Measurements from ENCODE around the gene SOCS6. TPM values are rescaled to one million over a fixed set of nuclear protein-coding genes. Genes with fewer than 3 reads are reported as not detected.

SOCS6 gene
- total RNA-seq, 2 experiments from 2014 or later = 1.7 to 2.1 TPM

- ATAC-seq = no peak
- intact Hi-C loops (cut with DNase I, micrococcal nuclease) = no loop called here
- no peak overlapping the region for H3K4me3 Mint-ChIP-seq
- DNase-seq = no peak
- no peaks in the 10 kb centered on the region for H3K4me1 Mint-ChIP-seq
- POLR2A ChIA-PET = no interaction called here
- peaks cover 22% of the 10 kb centered on the region for H3K9me3 Mint-ChIP-seq (ENCODE audit: low read depth)
- H3K36me3 Mint-ChIP-seq (ENCODE audit: low read depth) = peaks cover 4% of the 10 kb centered on the region
- CTCF ChIA-PET = interaction anchor here (0.6 kb wide), 1 partner anchor 161 kb away, joined by 3 read pairs; no protein-coding TSS in a partner anchor
- peaks cover 19% of the 10 kb centered on the region for H3K27me3 Mint-ChIP-seq
- no peak overlapping the region for H3K27ac Mint-ChIP-seq
Measured at GRCh38 chr18:70271742-70272141, 17.1 kb upstream of the SOCS6 start.

- no peak overlapping the region for H3K4me3 Mint-ChIP-seq
- ChIA-PET POLR2A (no interaction called here), CTCF (no interaction called here)
- H3K27ac Mint-ChIP-seq = no peak overlapping the region
- ATAC-seq (no peak), DNase-seq (no peak)
- peaks cover 19% of the 10 kb centered on the region for H3K27me3 Mint-ChIP-seq
- no peaks in the 10 kb centered on the region for H3K4me1 Mint-ChIP-seq
- H3K36me3 Mint-ChIP-seq (ENCODE audit: low read depth) = peaks cover 4% of the 10 kb centered on the region
- H3K9me3 Mint-ChIP-seq (ENCODE audit: low read depth) = peaks cover 22% of the 10 kb centered on the region
- intact Hi-C loops (cut with DNase I, micrococcal nuclease) = no loop called here
Measured at GRCh38 chr18:70273021-70273420, 15.8 kb upstream of the SOCS6 start.

DNA sequence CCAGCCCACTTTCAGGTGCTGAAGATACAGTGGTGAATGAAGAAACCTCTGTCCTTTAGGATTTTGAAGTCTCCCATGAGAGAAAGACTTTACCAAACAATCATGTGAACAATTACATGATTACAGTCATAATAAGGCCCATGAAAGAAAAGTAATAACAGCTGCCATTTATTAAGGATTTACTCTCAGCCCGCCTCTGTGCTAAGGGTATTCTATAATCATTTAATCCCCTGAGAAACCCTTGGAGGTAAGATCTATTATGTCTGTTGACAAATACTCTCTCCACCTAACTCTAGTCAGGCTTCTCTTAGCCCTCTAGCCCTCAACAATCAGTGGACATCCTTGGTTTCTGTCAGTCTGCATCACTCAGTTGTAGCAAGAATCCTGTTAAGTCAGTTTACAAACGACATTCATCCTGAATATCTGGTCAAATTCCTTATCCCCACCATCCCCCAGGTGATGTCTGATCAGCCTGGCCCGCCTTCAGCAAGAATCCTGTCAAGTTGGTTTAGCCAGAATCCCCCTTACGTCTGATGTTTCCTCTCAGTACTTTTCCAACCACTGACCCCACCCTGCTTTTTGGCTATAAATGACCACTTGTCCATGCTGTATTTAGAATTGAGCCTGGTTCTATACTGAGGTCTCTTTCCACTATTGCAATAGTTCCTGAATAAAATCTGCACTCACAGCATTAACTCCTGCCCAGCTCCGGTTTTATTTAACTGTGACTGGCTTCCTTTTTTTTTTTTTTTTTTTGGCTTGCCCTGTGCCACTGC, 12.2 kb upstream of the SOCS6 start:
- Mint-ChIP-seq H3K36me3 (ENCODE audit: low read depth) (peaks cover 4% of the 10 kb centered on the region), H3K9me3 (ENCODE audit: low read depth) (peaks cover 26% of the 10 kb centered on the region), H3K27me3 (peaks cover 14% of the 10 kb centered on the region), H3K4me3 (no peak overlapping the region), H3K27ac (no peak overlapping the region), H3K4me1 (peaks cover 2% of the 10 kb centered on the region)
- ChIA-PET CTCF (no interaction called here), POLR2A (no interaction called here)
- ATAC-seq (no peak), DNase-seq (no peak)
- intact Hi-C loops (cut with DNase I, micrococcal nuclease) = no loop called here

GRCh38 chr18:70279470-70279869, 9.4 kb upstream of the SOCS6 start:
- no peak overlapping the region for H3K27ac Mint-ChIP-seq
- peaks cover 2% of the 10 kb centered on the region for H3K4me1 Mint-ChIP-seq
- peak; percentile 30 for ATAC-seq
- H3K27me3 Mint-ChIP-seq = peaks cover 10% of the 10 kb centered on the region
- H3K4me3 Mint-ChIP-seq = no peak overlapping the region
- H3K36me3 Mint-ChIP-seq (ENCODE audit: low read depth) = no peaks in the 10 kb centered on the region
- peaks cover 14% of the 10 kb centered on the region for H3K9me3 Mint-ChIP-seq (ENCODE audit: low read depth)
- ChIA-PET POLR2A (no interaction called here), CTCF (no interaction called here)
- no peak for DNase-seq
- intact Hi-C loops (cut with DNase I, micrococcal nuclease) = no loop called here

- Mint-ChIP-seq H3K4me3 (no peak overlapping the region), H3K27me3 (peaks cover 6% of the 10 kb centered on the region), H3K4me1 (peaks cover 2% of the 10 kb centered on the region), H3K27ac (no peak overlapping the region), H3K9me3 (ENCODE audit: low read depth) (peaks cover 14% of the 10 kb centered on the region), H3K36me3 (ENCODE audit: low read depth) (no peaks in the 10 kb centered on the region)
- peak; percentile 36 for ATAC-seq
- ChIA-PET POLR2A (no interaction called here), CTCF (no interaction called here)
- intact Hi-C loops (cut with DNase I, micrococcal nuclease) = no loop called here
- no peak for DNase-seq
Measured at GRCh38 chr18:70280007-70280925, 8.6 kb upstream of the SOCS6 start.

GRCh38 chr18:70284976-70285620, 3.7 kb upstream of the SOCS6 start:
- intact Hi-C loops (cut with DNase I, micrococcal nuclease) = loop anchor here (5.0 kb wide), 2 partner anchors 78 to 147 kb away; partner anchors contain the start of gene RTTN (in 1 of the 2)
- Mint-ChIP-seq H3K4me3 (no peak overlapping the region), H3K36me3 (ENCODE audit: low read depth) (peaks cover 3% of the 10 kb centered on the region), H3K9me3 (ENCODE audit: low read depth) (peaks cover 10% of the 10 kb centered on the region), H3K27me3 (peaks cover 8% of the 10 kb centered on the region), H3K27ac (no peak overlapping the region), H3K4me1 (peaks cover 4% of the 10 kb centered on the region)
- ChIA-PET CTCF (interaction anchor here (0.5 to 0.7 kb wide), 2 partner anchors 36 to 100 kb away, joined by 3 read pairs; no protein-coding TSS in a partner anchor), POLR2A (no interaction called here)
- ATAC-seq (peak; percentile 17), DNase-seq (no peak)

DNA sequence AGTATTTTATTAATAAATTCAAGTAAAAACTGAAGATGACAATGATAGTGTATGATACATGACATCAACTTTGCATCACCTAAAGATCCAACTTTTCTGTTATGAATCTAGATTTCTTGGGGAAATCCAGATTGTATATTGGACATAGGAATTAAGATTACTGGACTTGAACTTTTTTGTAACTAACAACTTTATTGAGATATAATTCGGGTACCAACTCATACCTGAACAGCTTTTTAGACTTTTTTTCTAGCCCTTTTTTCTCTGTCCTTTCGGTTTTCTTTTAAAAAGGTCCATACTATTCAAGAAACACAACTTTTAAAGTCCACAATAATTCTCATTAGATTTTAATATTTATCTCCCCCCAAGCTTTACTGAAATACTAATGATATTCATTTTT, 1.1 kb upstream of the SOCS6 start:
- intact Hi-C loops (cut with DNase I, micrococcal nuclease) = loop anchor here (5.0 kb wide), 2 partner anchors 80 to 145 kb away; partner anchors contain the start of gene RTTN (in 1 of the 2)
- Mint-ChIP-seq H3K4me3 (peak overlapping the region; percentile 28), H3K27ac (no peak overlapping the region), H3K36me3 (ENCODE audit: low read depth) (peaks cover 3% of the 10 kb centered on the region), H3K9me3 (ENCODE audit: low read depth) (no peaks in the 10 kb centered on the region), H3K27me3 (peaks cover 21% of the 10 kb centered on the region), H3K4me1 (peaks cover 15% of the 10 kb centered on the region)
- POLR2A ChIA-PET = no interaction called here
- DNase-seq = no peak
- CTCF ChIA-PET = no interaction called here
- ATAC-seq = no peak

GRCh38 chr18:70288171-70288850, 534 bp upstream of the SOCS6 start:
- Mint-ChIP-seq H3K27me3 (peaks cover 19% of the 10 kb centered on the region), H3K4me1 (peaks cover 20% of the 10 kb centered on the region), H3K9me3 (ENCODE audit: low read depth) (no peaks in the 10 kb centered on the region), H3K27ac (no peak overlapping the region), H3K4me3 (peak overlapping the region; percentile 28), H3K36me3 (ENCODE audit: low read depth) (peaks cover 3% of the 10 kb centered on the region)
- ATAC-seq (no peak), DNase-seq (peak; percentile 24)
- ChIA-PET POLR2A (no interaction called here), CTCF (no interaction called here)
- intact Hi-C loops (cut with DNase I, micrococcal nuclease) = loop anchor here (5.0 kb wide), 2 partner anchors 81 to 144 kb away; partner anchors contain the start of gene RTTN (in 1 of the 2)

DNA sequence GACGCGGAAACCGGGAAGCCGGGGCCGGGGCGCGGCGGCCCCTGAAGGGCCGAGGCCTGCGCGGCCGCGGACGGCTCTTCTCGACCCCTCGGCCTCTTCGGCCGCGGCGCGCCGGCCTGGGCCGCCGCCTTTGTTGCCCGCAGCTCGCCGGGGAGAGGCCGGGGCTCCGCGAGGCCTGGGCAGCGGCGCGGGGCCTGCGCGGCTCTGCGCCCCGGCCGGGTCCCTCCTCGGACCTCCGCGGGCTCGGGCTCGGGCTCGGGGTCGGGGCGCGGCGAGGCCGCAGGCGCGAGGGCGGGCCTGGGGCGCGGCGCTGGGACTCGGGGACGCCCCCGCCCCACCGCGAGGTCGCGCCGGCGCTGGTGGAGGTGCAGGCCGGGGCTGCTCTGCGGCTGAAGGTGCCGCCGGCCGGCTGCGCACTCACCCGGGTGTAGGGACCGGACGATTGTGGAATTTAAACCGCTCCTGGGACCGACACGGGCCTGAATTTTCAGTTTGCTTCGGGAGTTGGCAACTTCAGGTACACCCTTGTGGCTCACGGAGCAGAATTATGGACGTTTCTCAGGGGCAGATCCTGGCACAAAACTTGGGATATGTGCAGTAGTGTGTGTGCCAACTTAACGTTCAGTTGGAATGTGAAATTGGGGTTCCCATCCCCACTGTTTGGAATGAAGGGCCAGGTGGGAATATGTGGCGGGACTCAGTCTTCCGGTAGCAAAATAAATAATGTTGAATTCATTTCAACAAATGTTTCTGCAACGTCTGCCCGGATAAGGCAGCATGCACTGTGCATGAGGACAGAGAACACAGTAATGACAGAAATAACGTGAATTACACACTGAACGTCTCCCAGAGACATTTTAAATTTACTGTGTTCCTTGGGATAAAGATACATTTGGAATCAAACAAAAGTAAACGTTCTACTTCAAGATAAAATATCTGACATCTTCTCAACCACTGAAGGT, 787 bp downstream of the SOCS6 start:
- H3K4me3 Mint-ChIP-seq = peak overlapping the region; percentile 82
- peaks cover 22% of the 10 kb centered on the region for H3K27me3 Mint-ChIP-seq
- DNase-seq (peak; percentile 52), ATAC-seq (peak; percentile 38)
- intact Hi-C loops (cut with DNase I, micrococcal nuclease) = loop anchor here (1.0 to 5.0 kb wide), 3 partner anchors 82 to 143 kb away; partner anchors contain the start of gene RTTN (in 2 of the 2)
- CTCF ChIA-PET = interaction anchor here (0.6 to 0.7 kb wide), 2 partner anchors 73 to 158 kb away, joined by 3 read pairs; no protein-coding TSS in a partner anchor
- H3K36me3 Mint-ChIP-seq (ENCODE audit: low read depth) = peaks cover 3% of the 10 kb centered on the region
- POLR2A ChIA-PET = no interaction called here
- H3K9me3 Mint-ChIP-seq (ENCODE audit: low read depth) = no peaks in the 10 kb centered on the region
- peak overlapping the region; percentile 83 for H3K27ac Mint-ChIP-seq
- peaks cover 23% of the 10 kb centered on the region for H3K4me1 Mint-ChIP-seq

Data from activated CD4-positive, alpha-beta T cell treated with anti-CD3 and anti-CD28 coated beads for 36 hours (primary cell).